ENCODE results near the gene HES1.

GRCh38 chr3:194174980-194175379 lies 39.0 kb downstream of the HES1 start:
- TF ChIP-seq EP300 (IDR thresholded peaks at IDR 0.05; ENCODE audit: low read depth) (no peak), CTCF (IDR thresholded peaks at IDR 0.05) (no peak), POLR2A (IDR thresholded peaks at IDR 0.05) (no peak)
